Tibial artery (tissue), 4 donors: ENCODE measurements around the gene TTLL5.

Experiments
- DNase-seq, 2 donors: peaks; one replicate each; pipeline ENCODE4 v3.0.0-alpha.2; 2019
- H3K27ac ChIP-seq, 2 donors: fragments of 200-600 bp; sonication (generic) in 1 of 2; 1 replicate in 1 of 2; 2 replicates in 1 of 2; pipeline ENCODE4 v1.5.1; 2018 to 2019; ENCODE audit warnings: mild to moderate bottlenecking in 1 of 2
- H3K27me3 ChIP-seq, 2 donors: fragments of 200-600 bp; sonication (generic) in 1 of 2; one replicate each; pipeline versions ENCODE4 v1.5.1 to v1.6.0; 2016 to 2019
- H3K36me3 ChIP-seq, 3 donors: fragments of 200-600 bp; sonication (generic) in 2 of 3; one replicate each; pipeline ENCODE4 v1.5.1; 2016 to 2019; ENCODE audit warnings: mild to moderate bottlenecking in 2 of 3
- H3K4me1 ChIP-seq, 4 donors: fragments of 200-600 bp; sonication (generic) in 2 of 4; 1 replicate in 3 of 4; 2 replicates in 1 of 4; pipeline ENCODE4 v1.5.1; 2016 to 2019
- H3K4me3 ChIP-seq, 2 donors: fragments of 200-600 bp; sonication (generic) in 1 of 2; 1 replicate in 1 of 2; 2 replicates in 1 of 2; pipeline ENCODE4 v1.5.1; 2018 to 2019; ENCODE audit warnings: mild to moderate bottlenecking in 2 of 2
- H3K9me3 ChIP-seq, 3 donors: fragments of 200-600 bp; sonication (generic) in 1 of 3; one replicate each; pipeline ENCODE4 v1.5.1; 2016 to 2019
- intact Hi-C: fragments of 100-400 bp; cut with DNase I; formaldehyde crosslinking; loops from one replicate; pipeline ENCODE4 v1.15.0; 2023; ENCODE audit warnings: low total_unique reads
- TF ChIP-seq, protein P1 (sequence below), 2 experiments: fragments of 200-600 bp in 1 of 2; fragments of 450-650 bp in 1 of 2; IDR thresholded peaks; one replicate each; pipeline ENCODE4 v1.5.1; 2017 to 2019; ENCODE audit warnings: antibody characterized with exemption in 2 of 2, mild to moderate bottlenecking in 1 of 2, moderate library complexity in 1 of 2

TTLL5 gene

GRCh38 chr14:75993567-75994041 is 332.6 kb downstream of the TTLL5 start:
- intact Hi-C loops, result no loop called here
- no peak for DNase-seq
- Histone ChIP-seq H3K36me3 (peaks cover 0 to 33% (median 0%) of the 10 kb centered on the region in 3 donors), H3K4me1 (peaks cover 0 to 78% (median 38%) of the 10 kb centered on the region in 4 donors), H3K9me3 (no peaks in the 10 kb centered on the region), H3K27ac (peak overlapping the region; percentile 21 to 87), H3K27me3 (no peaks in the 10 kb centered on the region), H3K4me3 (no peak overlapping the region)
- TF ChIP-seq, protein P1, sequence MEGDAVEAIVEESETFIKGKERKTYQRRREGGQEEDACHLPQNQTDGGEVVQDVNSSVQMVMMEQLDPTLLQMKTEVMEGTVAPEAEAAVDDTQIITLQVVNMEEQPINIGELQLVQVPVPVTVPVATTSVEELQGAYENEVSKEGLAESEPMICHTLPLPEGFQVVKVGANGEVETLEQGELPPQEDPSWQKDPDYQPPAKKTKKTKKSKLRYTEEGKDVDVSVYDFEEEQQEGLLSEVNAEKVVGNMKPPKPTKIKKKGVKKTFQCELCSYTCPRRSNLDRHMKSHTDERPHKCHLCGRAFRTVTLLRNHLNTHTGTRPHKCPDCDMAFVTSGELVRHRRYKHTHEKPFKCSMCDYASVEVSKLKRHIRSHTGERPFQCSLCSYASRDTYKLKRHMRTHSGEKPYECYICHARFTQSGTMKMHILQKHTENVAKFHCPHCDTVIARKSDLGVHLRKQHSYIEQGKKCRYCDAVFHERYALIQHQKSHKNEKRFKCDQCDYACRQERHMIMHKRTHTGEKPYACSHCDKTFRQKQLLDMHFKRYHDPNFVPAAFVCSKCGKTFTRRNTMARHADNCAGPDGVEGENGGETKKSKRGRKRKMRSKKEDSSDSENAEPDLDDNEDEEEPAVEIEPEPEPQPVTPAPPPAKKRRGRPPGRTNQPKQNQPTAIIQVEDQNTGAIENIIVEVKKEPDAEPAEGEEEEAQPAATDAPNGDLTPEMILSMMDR (IDR thresholded peaks at IDR 0.05), result no peak

GRCh38 chr14:75995372-75996041 is 334.5 kb downstream of the TTLL5 start:
- intact Hi-C loops, result no loop called here
- H3K36me3 ChIP-seq, result peaks cover 0 to 34% (median under 1%) of the 10 kb centered on the region in 3 donors
- DNase-seq, result peak; percentile 71 to 92
- H3K27me3 ChIP-seq, result no peaks in the 10 kb centered on the region
- peaks cover 0 to 66% (median 29%) of the 10 kb centered on the region in 4 donors for H3K4me1 ChIP-seq
- no peaks in the 10 kb centered on the region for H3K9me3 ChIP-seq
- peak overlapping the region; percentile 81 to 87 for H3K27ac ChIP-seq
- peak overlapping the region; percentile 29 to 37 for H3K4me3 ChIP-seq
- TF ChIP-seq, protein P1 (IDR thresholded peaks at IDR 0.05), result no peak

DNA sequence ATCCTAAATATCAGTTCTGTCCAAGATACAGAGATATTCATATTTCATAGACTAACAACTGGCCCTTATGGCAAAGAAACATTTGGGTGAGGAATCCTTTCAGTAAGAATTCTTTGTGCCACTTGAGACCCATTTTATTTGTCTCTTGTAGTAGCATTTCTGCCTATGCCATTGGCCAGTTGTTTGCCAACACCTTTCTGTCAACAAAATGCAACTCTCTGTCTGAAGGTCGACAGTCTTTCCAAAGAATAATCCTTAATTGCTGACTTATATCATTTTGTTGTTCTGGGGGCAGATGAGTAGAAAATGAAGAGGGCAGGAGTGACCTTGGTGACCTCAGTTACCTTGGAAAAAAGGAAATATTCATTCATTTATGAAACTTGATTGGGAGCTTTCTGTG is 335.4 kb downstream of the TTLL5 start:
- Histone ChIP-seq H3K27ac (peak overlapping the region; percentile 81 to 87), H3K36me3 (peaks cover 5 to 44% (median 10%) of the 10 kb centered on the region in 3 donors), H3K9me3 (no peaks in the 10 kb centered on the region), H3K4me3 (no peak overlapping the region), H3K4me1 (peaks cover 0 to 56% (median 25%) of the 10 kb centered on the region in 4 donors), H3K27me3 (no peaks in the 10 kb centered on the region)
- no peak for DNase-seq
- TF ChIP-seq, protein P1 (IDR thresholded peaks at IDR 0.05), result no peak
- intact Hi-C loops, result no loop called here

DNA sequence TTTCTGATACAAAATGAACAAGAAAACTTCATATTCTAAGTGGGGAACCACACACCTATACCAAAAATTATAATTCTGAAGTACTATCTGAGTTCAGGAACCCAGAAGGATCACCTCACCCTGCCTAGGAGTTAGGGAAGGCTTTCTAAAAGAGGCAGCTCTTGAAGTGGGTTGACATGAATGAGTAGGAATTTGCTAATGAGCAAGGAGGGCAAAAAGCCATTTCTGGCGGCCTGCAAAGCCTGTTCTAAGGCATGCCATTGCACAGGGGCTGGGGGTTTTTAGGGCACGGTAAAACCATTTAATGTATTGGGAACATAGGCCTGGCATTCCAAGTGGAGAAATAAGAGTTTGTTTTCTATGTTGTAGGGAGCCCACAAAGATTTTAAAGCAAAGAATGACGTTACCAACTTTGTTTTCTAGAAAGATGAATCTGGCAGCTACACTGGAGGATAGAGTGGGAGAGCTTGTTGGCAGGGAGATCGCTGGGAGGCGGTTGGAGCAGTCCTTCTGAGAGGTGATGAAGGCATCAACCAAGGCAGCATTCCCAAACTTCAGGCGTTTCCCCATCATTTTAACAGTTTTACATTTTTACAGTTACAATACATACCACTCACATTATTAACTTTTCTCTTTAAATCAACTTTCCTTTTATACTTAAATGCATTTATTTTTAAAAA is 338.6 kb downstream of the TTLL5 start:
- Histone ChIP-seq H3K9me3 (peaks cover 0 to 4% (median 0%) of the 10 kb centered on the region in 3 donors), H3K36me3 (peaks cover 17 to 63% (median 30%) of the 10 kb centered on the region in 3 donors), H3K4me1 (peaks cover 0 to 32% (median 12%) of the 10 kb centered on the region in 4 donors), H3K27me3 (no peaks in the 10 kb centered on the region), H3K27ac (peak overlapping the region; percentile 14 to 50), H3K4me3 (no peak overlapping the region)
- TF ChIP-seq, protein P1 (IDR thresholded peaks at IDR 0.05), result no peak
- DNase-seq, result no peak
- intact Hi-C loops, result no loop called here

DNA sequence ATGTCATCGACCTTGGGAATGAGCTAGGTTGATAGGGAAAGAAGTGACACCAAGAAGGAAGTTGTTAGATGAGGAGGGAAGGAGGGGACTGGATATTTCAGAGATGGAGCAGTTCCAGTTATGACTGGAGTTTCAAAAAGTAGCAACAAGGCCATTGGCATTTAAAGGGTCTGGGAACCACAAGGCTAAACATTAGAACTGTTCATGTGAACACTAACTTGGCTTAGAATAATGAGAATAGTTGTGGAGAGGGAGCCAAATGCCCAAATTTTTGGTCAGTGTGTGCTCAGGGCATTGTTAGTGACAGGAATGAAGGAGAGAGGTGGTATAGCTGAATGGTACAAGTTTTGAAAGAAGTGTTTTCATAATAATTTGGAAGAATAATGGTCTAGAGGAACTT is 341.3 kb downstream of the TTLL5 start:
- DNase-seq, result no peak
- Histone ChIP-seq H3K4me1 (peaks cover 0 to 14% (median 0%) of the 10 kb centered on the region in 4 donors), H3K27ac (peak overlapping the region in 1 of 2 donors; percentile 23), H3K27me3 (no peaks in the 10 kb centered on the region), H3K36me3 (peaks cover 35 to 79% (median 53%) of the 10 kb centered on the region in 3 donors), H3K9me3 (peaks cover 0 to 4% (median 0%) of the 10 kb centered on the region in 3 donors), H3K4me3 (no peak overlapping the region)
- intact Hi-C loops, result no loop called here
- TF ChIP-seq, protein P1 (IDR thresholded peaks at IDR 0.05), result no peak
